Eye (tissue), 1 donor: ENCODE data around the gene SYTL4.
A peak's percentile ranks its signal among the peaks of the same experiment; 100 is the strongest.
"Not testable (repeated sequence)": the region's sequence is repeated elsewhere in the genome, so short reads cannot be mapped to it uniquely, and the experiment has no call there.

ENCODE experiments used
- DNase-seq: peaks from one replicate; pipeline ENCODE4 v3.0.0-alpha.2; 2015

The SYTL4 gene

DNA sequence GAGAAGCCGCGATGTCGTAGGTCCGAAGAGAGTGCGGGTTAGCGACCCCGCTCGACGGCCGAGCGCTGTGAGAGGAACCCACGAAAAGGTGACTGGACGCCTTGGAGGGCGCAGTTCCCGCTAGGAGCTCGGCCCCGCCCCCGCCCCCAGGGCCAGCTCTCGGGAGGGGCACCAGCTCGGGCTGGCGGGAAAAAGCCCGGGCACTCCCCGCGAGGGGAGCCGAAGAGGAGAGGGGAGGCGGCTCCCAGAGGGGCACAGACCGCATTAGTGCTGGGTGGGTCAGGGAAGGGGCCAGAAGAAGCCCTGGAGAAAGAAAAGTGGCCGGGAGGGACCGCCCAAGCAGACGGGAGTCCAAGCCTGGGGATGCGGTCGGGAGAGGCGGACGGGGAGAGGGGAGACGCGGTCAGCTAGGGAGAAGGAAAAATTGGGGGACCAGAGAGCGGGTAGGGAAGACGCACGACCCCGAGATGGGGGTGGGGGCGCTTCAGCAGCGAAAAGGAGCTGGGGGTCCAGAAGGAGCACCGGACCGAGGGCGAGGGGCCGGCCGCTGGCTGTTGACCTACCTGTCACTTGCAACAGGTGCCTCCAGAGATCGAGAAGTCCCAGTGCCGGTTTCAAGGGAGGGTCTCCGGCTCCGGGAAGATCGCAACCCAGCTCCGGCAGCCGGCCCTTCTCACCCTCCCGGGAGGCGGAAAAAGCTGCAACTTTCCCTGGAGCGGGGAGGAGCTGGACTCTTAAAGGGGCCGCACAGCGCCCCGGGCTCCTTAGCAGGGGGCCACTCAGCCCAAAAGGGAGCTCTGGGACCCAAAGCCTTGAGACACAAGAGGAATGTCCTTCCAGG is at the start of gene SYTL4:
TSS of gene SYTL4 (minus strand) at position 681 of the 841 bp plus-strand sequence. CDS start 30,084 bp downstream, outside the sequence.
- DNase-seq: peak; percentile 43

DNA sequence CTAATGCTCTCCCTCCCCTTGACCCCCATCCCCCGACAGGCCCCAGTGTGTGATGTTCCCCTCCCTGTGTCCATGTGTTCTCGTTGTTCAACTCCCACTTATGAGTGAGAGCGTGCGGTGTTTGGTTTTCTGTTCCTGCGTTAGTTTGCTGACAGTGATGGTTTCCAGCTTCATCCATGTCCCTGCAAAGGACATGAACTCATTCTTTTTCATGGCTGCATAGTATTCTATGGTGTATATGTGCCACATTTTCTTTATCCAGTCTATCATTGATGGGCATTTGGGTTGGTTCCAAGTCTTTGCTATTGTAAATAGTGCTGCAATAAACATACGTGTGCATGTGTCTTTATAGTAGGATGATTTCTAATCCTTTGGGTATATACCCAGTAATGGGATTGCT is 37.5 kb upstream of the SYTL4 start:
- DNase-seq: not testable (repeated sequence)

DNA sequence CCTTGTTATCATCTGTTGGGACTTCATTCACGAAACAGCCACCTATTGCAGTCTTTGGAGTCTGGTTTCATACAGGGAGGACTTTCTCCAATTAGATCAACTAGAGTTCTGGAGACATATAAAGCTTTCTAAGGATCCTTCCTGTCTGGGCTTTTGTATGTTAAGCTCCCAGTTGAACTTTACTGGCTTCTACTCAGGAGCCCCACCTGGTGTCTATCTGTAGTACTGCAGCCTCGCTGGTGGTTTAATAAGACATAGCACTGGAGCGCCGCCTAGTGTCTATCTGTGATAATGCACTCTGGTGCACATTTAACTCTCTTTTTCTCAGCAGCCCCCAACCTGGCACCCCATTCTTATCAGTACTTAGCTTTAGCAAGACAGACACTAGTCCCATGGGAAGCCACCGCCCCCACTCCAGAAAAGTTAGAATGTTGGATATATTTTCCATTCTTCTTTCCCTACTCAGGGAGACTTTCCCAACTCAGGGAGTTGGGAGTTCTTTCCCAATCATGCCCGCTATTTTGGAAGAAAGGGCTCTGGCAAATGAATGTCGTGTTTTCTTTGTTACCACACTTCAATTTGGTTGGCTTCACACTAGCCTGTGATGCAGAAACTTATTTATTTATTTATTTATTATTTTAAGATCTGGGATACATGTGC is 36.9 kb upstream of the SYTL4 start:
- peak; percentile 80 for DNase-seq

DNA sequence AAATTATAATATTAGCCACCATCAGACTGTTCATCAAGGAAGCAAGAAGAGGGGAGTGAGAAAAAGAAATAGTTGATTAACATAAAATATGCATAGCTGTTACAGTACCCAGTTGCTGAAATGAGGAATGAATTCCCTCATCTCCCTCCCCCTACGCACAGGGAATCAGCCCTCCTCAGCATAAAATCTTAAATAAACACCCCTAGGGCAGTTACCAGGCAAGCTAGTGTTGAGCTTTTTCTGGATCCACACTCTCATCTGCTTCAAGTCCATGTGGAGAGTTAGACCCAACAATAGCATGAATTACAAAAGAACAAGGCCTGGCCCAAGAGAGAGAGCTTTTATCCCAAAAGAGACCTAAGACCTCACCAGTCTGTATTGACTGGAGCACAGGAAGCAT is 19.0 kb upstream of the SYTL4 start:
- DNase-seq: no peak

DNA sequence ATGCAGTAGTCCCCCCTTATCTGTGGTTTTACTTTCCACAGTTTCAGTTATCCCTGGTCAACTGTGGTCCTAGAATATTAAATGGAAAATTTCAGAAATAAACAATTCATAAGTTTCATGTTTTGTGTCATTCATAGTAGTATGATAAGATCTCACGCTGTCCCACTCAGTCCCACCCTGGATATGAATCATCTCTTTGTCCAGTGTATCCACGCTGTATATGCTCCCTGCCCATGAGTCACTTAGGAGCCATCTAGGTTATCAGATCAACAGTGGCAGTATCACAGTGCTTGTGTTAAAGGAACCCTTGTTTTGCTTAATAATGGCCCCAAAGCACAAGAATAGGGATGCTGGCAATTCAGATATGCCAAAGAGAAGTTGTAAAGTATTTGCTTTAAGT is 16.2 kb upstream of the SYTL4 start:
- DNase-seq: no peak

DNA sequence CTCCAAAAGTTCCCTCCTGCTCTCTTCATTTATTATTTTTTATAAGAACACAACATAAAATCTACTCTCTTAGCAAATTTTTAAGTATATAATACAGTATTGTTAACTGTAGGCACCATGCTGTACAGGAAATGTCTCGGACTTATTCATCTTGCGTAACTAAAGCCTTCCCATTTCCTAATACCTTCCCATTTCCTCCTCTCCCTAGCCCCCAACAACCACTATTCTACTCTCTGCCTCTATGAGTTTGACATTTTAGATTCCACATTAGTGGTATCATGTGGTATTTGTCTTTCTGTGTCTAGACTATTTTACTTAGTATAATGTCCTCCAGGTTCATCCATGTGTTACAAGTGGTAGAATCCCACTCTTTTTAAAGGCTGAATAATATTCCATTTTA is 15.8 kb upstream of the SYTL4 start:
- no peak for DNase-seq

GRCh38 chrX:100747090-100747489 is 15.2 kb upstream of the SYTL4 start:
- DNase-seq: no peak

DNA sequence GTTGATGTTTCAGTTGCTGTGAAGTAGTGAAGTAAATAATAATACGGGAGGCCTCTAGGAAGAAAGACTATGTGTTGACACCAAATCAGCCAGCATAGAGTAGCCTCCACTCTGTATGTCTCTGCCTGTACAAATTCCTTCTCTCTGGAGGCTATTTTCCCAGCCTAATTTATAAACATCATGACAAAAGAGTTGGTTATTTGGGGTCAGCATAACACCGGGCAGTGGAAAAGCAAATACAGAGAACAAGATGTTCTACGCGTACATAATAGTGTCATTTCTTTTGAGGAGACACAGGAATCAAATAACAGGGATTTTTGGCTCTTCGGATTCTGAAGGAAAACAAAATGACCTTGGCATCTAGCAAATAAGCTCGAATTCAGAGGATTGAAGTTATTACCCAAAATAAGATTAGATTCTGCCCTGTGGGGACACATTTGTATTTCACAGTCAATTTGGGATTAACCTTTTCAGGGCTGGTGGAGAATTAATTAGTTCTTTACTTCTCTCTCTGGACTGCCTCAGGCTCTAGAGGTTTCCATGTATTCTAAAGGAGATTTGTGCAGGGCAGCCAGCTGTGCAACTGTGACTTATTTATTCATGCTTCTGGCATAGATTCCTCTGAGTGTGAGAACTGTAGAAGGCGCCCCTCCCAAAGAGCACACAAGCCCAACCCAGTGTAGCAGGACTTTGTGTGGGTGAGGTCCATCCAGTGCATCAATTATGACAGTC is 14.1 kb upstream of the SYTL4 start:
- DNase-seq: peak; percentile 24

DNA sequence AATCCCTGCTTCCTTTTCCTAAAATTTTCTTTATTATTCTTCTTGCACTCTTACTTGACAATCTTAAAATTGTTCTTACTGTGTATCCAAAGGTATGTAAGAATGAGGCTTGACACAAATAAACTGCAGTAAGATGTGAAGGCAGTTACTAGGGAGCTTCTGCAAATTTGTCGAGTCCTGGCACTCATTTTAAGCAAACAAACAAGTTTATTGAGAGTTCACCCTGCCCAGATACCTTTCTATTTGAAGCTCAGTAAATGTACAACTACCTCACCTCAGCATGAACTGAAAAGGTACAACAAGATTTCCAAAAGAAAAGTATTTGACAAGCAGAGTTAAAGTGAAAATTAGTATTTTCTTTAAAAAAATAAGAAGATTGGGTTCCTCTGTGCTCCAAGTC is 13.3 kb upstream of the SYTL4 start:
- no peak for DNase-seq

- no peak for DNase-seq
Observed at GRCh38 chrX:100743009-100743607, 11.2 kb upstream of the SYTL4 start.

GRCh38 chrX:100724006-100724405 is 7.9 kb downstream of the SYTL4 start:
- not testable (repeated sequence) for DNase-seq

DNA sequence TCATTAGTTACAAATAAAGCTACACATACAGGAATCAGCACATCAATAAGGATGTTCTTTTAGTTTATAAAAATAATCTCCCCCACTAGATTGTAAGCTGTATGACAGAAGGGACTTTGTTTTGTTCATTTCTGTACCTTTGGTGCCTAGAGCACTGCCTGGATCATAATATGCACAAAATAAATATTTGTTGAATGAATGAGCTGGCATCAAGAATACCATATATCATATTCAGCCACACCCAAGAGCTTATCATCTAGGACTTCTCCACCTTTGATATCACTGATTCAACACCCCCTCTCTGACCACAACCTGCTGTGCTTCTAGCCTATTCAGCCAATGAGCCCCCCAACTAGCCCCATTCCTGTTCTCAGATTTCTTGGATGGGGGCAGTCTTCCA is 10.6 kb downstream of the SYTL4 start:
- no peak for DNase-seq

GRCh38 chrX:100720301-100720700 is 11.6 kb downstream of the SYTL4 start:
- DNase-seq: peak; percentile 11

- no peak for DNase-seq
Observed at GRCh38 chrX:100719139-100719538, 12.8 kb downstream of the SYTL4 start.

DNA sequence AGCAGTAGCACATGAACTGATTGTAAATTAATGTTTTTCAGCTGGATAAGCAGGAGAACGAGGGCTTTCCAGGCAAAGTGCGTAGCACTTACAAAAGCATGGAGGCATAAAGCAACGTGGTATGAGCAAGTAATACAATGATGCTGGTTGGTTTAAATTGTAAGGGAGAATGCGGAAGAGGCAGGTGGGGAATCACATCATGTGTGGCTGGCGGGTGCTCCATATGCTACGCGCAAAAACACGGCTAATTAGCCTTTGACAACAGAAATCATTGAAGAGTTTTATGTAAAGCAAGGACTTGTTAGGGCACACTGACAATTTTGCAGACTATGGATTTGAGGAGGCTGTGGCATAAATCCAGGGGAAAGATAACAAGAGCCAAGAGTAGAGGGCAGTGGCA is 14.6 kb downstream of the SYTL4 start:
- peak; percentile 29 for DNase-seq

DNA sequence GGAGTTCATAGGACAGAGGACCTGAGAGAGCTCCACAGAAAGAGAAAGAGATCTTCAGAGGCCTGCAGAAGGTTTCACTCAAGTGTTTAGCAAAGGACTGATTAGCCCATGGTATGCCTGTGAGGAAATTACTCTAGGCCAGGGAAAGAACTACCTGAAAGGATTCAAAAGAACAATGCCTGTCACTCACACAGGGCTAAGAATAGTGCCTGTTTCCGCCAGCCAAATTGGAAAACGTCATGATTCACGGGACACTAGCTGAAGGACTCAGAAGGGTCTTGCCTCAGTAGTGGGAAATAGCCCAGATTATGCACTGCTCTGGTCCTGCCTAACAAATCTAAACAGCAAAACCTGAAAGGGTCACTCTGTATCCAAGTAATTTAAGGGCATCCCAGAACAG is 21.1 kb downstream of the SYTL4 start:
- DNase-seq: no peak

- DNase-seq: no peak
Observed at GRCh38 chrX:100704581-100705203, 27.2 kb downstream of the SYTL4 start.

DNA sequence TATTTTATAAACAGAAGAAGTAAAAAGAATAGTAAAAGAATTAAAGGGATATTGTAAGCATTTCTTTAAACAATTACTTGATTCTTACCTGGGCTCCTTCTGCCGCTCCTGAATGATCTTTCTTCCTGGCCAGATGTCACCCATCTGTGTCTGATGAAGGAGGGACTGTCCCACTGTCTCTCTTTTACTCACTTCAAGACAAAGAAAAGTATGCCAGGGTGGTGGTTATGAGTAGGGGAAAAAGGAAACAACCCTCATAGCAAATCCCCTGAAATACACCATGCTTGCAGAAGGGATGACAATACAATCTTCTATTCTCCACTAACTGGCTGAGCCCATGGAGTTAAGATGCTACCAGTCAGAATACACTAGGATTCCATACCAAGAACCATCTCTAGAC is 31.1 kb downstream of the SYTL4 start:
- no peak for DNase-seq

GRCh38 chrX:100698551-100698950 is 33.4 kb downstream of the SYTL4 start:
- DNase-seq: no peak

GRCh38 chrX:100696699-100697351 is 35.1 kb downstream of the SYTL4 start:
- no peak for DNase-seq

DNA sequence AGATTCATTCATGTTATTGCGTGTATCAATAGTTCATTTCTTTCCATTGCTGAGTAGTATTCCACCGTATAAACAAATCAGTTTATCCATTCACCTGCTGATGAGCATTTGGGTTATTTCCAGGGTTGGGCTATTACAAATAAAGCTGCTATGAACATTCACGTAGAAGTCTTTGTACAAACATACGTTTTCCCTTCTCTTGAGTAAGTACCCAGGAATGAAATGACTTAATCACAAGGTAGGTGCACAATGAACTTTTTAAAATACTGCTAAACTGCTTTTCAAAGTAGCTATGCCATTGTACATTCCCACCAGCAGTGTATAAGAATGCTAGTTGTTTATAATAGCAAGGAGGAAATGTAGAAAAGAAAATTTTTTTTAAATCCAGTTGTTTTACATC is 35.9 kb downstream of the SYTL4 start:
- DNase-seq: no peak

DNA sequence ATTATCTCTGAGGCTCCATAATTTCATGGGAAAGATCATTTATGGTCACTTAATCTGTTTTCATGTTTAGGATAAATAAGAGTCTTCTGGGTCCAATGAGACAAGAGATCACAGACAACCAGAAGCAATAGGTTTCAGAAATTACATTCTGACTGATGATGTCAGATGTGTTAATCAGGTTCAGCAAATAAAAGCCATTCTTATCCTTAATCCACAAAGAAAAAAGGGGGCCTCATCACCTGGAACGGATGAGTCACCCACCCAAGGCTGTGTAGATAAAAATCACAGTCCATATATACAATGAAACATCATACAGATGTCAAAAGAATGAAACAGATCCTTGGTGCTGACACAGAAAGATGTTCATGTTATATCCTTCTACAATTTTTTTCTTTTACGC is 36.6 kb downstream of the SYTL4 start:
- DNase-seq: no peak
